ENCODE data around the gene DCP1B. TPM values are rescaled to one million over a fixed set of nuclear protein-coding genes. Genes with fewer than 3 reads are reported as not detected.

DCP1B gene
- total RNA-seq, 1 experiment from 2014 or later: 4.8 TPM

DNA sequence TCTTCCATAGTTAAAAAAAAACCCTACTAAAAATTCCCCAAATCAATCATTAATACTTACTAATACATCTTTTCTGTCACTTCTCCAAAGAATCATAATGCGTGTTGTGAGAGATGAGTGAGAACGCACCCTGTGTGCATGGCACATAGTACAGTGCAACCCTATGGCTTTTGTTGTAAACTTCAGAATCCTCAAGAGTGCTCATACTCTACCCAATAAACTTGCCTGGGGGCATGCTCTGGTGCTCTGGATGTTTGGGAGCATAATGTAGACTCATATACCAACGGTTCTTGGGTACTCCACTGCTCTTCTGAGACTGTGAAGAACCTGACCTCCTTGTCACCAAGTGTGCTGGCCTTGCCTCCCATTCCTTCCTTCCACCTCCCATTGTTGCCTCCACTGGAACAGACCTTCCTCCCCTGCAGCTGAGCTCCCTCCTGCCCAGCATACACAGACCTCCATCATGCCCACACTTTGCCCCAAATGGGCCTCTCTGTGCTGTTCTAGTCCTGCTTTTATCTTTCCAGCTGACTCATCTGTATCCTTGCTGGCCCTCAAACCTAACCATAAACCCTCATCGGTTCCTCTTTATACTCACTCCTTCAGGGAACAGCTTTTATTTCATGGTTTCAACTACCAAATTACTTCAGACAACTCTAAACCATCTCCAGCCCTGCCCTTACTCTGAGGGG lies 8.9 kb downstream of the DCP1B start:
- DNase-seq (ENCODE audit: low read depth, low spot score) (no peak), ATAC-seq (no peak)
- Histone ChIP-seq H3K36me3 (ENCODE audit: control insufficient read depth, insufficient read depth, low read length) (no peaks in the 10 kb centered on the region), H3K27ac (ENCODE audit: low read length) (no peak overlapping the region), H3K4me3 (ENCODE audit: low read depth in 2 of 2, low read length in 2 of 2) (no peak overlapping the region), H3K27me3 (ENCODE audit: control insufficient read depth, insufficient read depth, low read length) (no peaks in the 10 kb centered on the region), H3K4me1 (ENCODE audit: control insufficient read depth, insufficient read depth, low read length) (no peaks in the 10 kb centered on the region), H3K9me3 (ENCODE audit: control insufficient read depth, insufficient read depth, low read depth, low read length) (no peaks in the 10 kb centered on the region)
- in situ Hi-C loops (cut with HindIII; ENCODE audit: low pct_unique_long_range_greater_than_20kb, low sequenced_read_pairs) (no loop called here), intact Hi-C loops (cut with micrococcal nuclease; ENCODE audit: unreplicated experiment) (no loop called here)
- no TSS peak for BruUV-seq (replicated peaks)
- ChIA-PET POLR2A (interaction anchor here (0.5 kb wide), 1 partner anchor 865 kb away, joined by 6 read pairs; no protein-coding TSS in a partner anchor), CTCF (no interaction called here)
- TF ChIP-seq POLR2AphosphoS5 (IDR thresholded peaks at IDR 0.05; ENCODE audit: low read depth, low read length) (no peak), SIN3A (IDR thresholded peaks at IDR 0.05; ENCODE audit: borderline replicate concordance, insufficient read depth, low read depth, low read length) (no peak), TCF7L2 (IDR thresholded peaks at IDR 0.05; ENCODE audit: low read depth, low read length) (no peak)
- TF ChIP-seq, protein P1, sequence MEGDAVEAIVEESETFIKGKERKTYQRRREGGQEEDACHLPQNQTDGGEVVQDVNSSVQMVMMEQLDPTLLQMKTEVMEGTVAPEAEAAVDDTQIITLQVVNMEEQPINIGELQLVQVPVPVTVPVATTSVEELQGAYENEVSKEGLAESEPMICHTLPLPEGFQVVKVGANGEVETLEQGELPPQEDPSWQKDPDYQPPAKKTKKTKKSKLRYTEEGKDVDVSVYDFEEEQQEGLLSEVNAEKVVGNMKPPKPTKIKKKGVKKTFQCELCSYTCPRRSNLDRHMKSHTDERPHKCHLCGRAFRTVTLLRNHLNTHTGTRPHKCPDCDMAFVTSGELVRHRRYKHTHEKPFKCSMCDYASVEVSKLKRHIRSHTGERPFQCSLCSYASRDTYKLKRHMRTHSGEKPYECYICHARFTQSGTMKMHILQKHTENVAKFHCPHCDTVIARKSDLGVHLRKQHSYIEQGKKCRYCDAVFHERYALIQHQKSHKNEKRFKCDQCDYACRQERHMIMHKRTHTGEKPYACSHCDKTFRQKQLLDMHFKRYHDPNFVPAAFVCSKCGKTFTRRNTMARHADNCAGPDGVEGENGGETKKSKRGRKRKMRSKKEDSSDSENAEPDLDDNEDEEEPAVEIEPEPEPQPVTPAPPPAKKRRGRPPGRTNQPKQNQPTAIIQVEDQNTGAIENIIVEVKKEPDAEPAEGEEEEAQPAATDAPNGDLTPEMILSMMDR (IDR thresholded peaks at IDR 0.05): no peak
- TF ChIP-seq, protein P2, sequence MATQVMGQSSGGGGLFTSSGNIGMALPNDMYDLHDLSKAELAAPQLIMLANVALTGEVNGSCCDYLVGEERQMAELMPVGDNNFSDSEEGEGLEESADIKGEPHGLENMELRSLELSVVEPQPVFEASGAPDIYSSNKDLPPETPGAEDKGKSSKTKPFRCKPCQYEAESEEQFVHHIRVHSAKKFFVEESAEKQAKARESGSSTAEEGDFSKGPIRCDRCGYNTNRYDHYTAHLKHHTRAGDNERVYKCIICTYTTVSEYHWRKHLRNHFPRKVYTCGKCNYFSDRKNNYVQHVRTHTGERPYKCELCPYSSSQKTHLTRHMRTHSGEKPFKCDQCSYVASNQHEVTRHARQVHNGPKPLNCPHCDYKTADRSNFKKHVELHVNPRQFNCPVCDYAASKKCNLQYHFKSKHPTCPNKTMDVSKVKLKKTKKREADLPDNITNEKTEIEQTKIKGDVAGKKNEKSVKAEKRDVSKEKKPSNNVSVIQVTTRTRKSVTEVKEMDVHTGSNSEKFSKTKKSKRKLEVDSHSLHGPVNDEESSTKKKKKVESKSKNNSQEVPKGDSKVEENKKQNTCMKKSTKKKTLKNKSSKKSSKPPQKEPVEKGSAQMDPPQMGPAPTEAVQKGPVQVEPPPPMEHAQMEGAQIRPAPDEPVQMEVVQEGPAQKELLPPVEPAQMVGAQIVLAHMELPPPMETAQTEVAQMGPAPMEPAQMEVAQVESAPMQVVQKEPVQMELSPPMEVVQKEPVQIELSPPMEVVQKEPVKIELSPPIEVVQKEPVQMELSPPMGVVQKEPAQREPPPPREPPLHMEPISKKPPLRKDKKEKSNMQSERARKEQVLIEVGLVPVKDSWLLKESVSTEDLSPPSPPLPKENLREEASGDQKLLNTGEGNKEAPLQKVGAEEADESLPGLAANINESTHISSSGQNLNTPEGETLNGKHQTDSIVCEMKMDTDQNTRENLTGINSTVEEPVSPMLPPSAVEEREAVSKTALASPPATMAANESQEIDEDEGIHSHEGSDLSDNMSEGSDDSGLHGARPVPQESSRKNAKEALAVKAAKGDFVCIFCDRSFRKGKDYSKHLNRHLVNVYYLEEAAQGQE (IDR thresholded peaks at IDR 0.05; ENCODE audit: insufficient read depth in 1 of 2, low read depth in 2 of 2, low read length in 1 of 2): no peak

DNA sequence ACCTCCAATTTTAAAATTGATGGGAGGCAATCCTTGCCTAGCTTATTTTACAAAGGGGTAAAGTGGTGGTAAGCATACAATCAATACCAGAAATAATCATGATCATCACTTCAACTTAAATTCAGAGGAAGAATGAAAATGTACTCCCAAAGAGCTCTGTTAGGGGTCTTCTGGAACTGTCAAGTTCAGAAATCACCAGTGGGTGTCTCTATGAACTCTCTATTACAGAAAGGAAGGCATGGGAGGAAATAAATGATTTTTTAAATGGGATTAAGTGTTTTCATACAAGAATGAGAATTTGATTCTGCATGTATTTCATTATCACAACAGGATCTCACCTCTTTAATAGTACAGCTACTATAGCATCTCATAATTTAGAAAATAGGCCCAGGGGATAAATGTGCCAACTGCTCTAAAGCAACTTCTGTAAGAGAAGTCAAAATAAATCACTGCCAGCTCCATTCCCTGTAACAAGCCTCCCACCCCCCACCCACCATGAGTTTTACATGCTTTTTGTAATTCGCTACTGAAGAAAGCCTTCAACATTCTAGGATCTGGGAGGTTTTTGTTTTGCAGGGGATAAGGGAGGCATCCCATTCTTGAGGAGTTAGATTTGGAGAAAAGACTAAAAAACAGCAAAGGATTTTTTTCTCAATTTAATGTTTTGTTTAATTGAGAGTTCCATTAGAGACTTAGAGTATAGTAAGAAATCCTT lies 9.7 kb downstream of the DCP1B start:
- no peaks in the 10 kb centered on the region for H3K4me1 ChIP-seq (ENCODE audit: control insufficient read depth, insufficient read depth, low read length)
- ChIA-PET POLR2A (no interaction called here), CTCF (no interaction called here)
- DNase-seq (ENCODE audit: low read depth, low spot score) (no peak), ATAC-seq (no peak)
- intact Hi-C loops (cut with micrococcal nuclease; ENCODE audit: unreplicated experiment) (no loop called here), in situ Hi-C loops (cut with HindIII; ENCODE audit: low pct_unique_long_range_greater_than_20kb, low sequenced_read_pairs) (no loop called here)
- no peaks in the 10 kb centered on the region for H3K9me3 ChIP-seq (ENCODE audit: control insufficient read depth, insufficient read depth, low read depth, low read length)
- H3K4me3 ChIP-seq (ENCODE audit: low read depth in 2 of 2, low read length in 2 of 2): no peak overlapping the region
- H3K27ac ChIP-seq (ENCODE audit: low read length): no peak overlapping the region
- no peaks in the 10 kb centered on the region for H3K36me3 ChIP-seq (ENCODE audit: control insufficient read depth, insufficient read depth, low read length)
- no TSS peak for BruUV-seq (replicated peaks)
- no peaks in the 10 kb centered on the region for H3K27me3 ChIP-seq (ENCODE audit: control insufficient read depth, insufficient read depth, low read length)
- no peak for TF ChIP-seq POLR2AphosphoS5 (IDR thresholded peaks at IDR 0.05; ENCODE audit: low read depth, low read length)
- TF ChIP-seq, protein P2 (IDR thresholded peaks at IDR 0.05; ENCODE audit: insufficient read depth in 1 of 2, low read depth in 2 of 2, low read length in 1 of 2): no peak
- TF ChIP-seq SIN3A (IDR thresholded peaks at IDR 0.05; ENCODE audit: borderline replicate concordance, insufficient read depth, low read depth, low read length): no peak
- no peak for TF ChIP-seq TCF7L2 (IDR thresholded peaks at IDR 0.05; ENCODE audit: low read depth, low read length)
- TF ChIP-seq, protein P1 (IDR thresholded peaks at IDR 0.05): no peak
